ENCODE data around the gene CCL24.
"Not testable (repeated sequence)": the region's sequence is repeated elsewhere in the genome, so short reads cannot be mapped to it uniquely, and the experiment has no call there.

The CCL24 gene
- 0 reads per million in 3 experiments for total RNA-seq

GRCh38 chr7:75813781-75814236 lies at the start of gene CCL24:
TSS of gene CCL24 (minus strand) at chr7:75813806. CDS start at chr7:75813715, 91 bp downstream.
- no peak for DNase-seq

- DNase-seq = no peak
Measured at GRCh38 chr7:75861636-75862035, 48.0 kb upstream of the CCL24 start.

GRCh38 chr7:75858410-75858809 lies 44.8 kb upstream of the CCL24 start:
- DNase-seq = no peak

GRCh38 chr7:75856536-75856935 lies 42.9 kb upstream of the CCL24 start:
- no peak for DNase-seq

- DNase-seq = not testable (repeated sequence)
Measured at GRCh38 chr7:75854813-75855345, 41.3 kb upstream of the CCL24 start.

- no peak for DNase-seq
Measured at GRCh38 chr7:75854233-75854632, 40.6 kb upstream of the CCL24 start.

- no peak for DNase-seq
Measured at GRCh38 chr7:75850235-75850634, 36.6 kb upstream of the CCL24 start.

- DNase-seq = no peak
Measured at GRCh38 chr7:75849573-75849972, 36.0 kb upstream of the CCL24 start.

GRCh38 chr7:75847707-75848106 lies 34.1 kb upstream of the CCL24 start:
- DNase-seq = no peak

- DNase-seq = not testable (repeated sequence)
Measured at GRCh38 chr7:75845132-75845531, 31.5 kb upstream of the CCL24 start.

- no peak for DNase-seq
Measured at GRCh38 chr7:75844158-75844557, 30.6 kb upstream of the CCL24 start.

GRCh38 chr7:75843613-75844116 lies 30.1 kb upstream of the CCL24 start:
- DNase-seq = no peak

- DNase-seq = no peak
Measured at GRCh38 chr7:75842836-75843446, 29.3 kb upstream of the CCL24 start.

- no peak for DNase-seq
Measured at GRCh38 chr7:75840029-75840428, 26.4 kb upstream of the CCL24 start.

GRCh38 chr7:75838281-75838930 lies 24.8 kb upstream of the CCL24 start:
- not testable (repeated sequence) for DNase-seq

GRCh38 chr7:75836798-75837197 lies 23.2 kb upstream of the CCL24 start:
- no peak for DNase-seq

GRCh38 chr7:75835688-75836285 lies 22.2 kb upstream of the CCL24 start:
- no peak for DNase-seq

- not testable (repeated sequence) for DNase-seq
Measured at GRCh38 chr7:75833662-75834061, 20.1 kb upstream of the CCL24 start.

- no peak for DNase-seq
Measured at GRCh38 chr7:75830978-75831377, 17.4 kb upstream of the CCL24 start.

GRCh38 chr7:75829656-75830055 lies 16.1 kb upstream of the CCL24 start:
- not testable (repeated sequence) for DNase-seq

GRCh38 chr7:75823198-75823910 lies 9.7 kb upstream of the CCL24 start:
- no peak for DNase-seq

- DNase-seq = no peak
Measured at GRCh38 chr7:75820688-75821087, 7.1 kb upstream of the CCL24 start.

GRCh38 chr7:75819711-75820110 lies 6.1 kb upstream of the CCL24 start:
- no peak for DNase-seq

Measured in central memory CD4-positive, alpha-beta T cell (primary cell).